GM10266 (cell line): ENCODE data around the gene GPC3.
A peak's percentile ranks its signal among the peaks of the same experiment; 100 is the strongest.

Experiments used
- DNase-seq: peaks from one replicate; pipeline ENCODE4 v3.0.0; 2012; ENCODE audit errors: extremely low spot score
- CTCF ChIP-seq: IDR thresholded peaks from 2 replicates; pipeline ENCODE4 v1.5.1; 2012; ENCODE audit warnings: mild to moderate bottlenecking, low read depth; ENCODE audit not compliant: control insufficient read depth, insufficient read depth; ENCODE audit errors: missing control alignments

The GPC3 gene

GRCh38 chrX:133810925-133811324 is 174.5 kb downstream of the GPC3 start:
- no peak for DNase-seq
- no peak for TF ChIP-seq CTCF

- no peak for DNase-seq
- TF ChIP-seq CTCF: no peak
These were observed 181.3 kb downstream of the GPC3 start for GRCh38 chrX:133804072-133804471.

GRCh38 chrX:133796282-133796681 is 189.1 kb downstream of the GPC3 start:
- TF ChIP-seq CTCF: no peak
- no peak for DNase-seq

- TF ChIP-seq CTCF: no peak
- no peak for DNase-seq
These were observed 191.3 kb downstream of the GPC3 start for GRCh38 chrX:133794126-133794525.

- TF ChIP-seq CTCF: no peak
- no peak for DNase-seq
These were observed 191.8 kb downstream of the GPC3 start for GRCh38 chrX:133793626-133794025.

- TF ChIP-seq CTCF: peak; percentile 82
- peak; percentile 31 for DNase-seq
These were observed 193.0 kb downstream of the GPC3 start for GRCh38 chrX:133792198-133792953.

GRCh38 chrX:133789829-133790228 is 195.6 kb downstream of the GPC3 start:
- no peak for TF ChIP-seq CTCF
- DNase-seq: no peak
